Activated CD4-positive, alpha-beta memory T cell treated with anti-CD3 and anti-CD28 coated beads for 36 hours (primary cell): Measurements from ENCODE around the gene LPXN. TPM values are rescaled to one million over a fixed set of nuclear protein-coding genes. Genes with fewer than 3 reads are reported as not detected.

ENCODE experiments used
- CTCF ChIA-PET: fragments of 350-600 bp; sonication (Branson Sonifier 250); formaldehyde crosslinking; loops from one replicate; lab custom pipeline; 2021; ENCODE audit warnings: antibody characterized with exemption, inconsistent platforms; lab: Charles Lee
- POLR2A ChIA-PET: fragments of 350-600 bp; sonication (Branson Sonifier 250); formaldehyde crosslinking; loops from one replicate; lab custom pipeline; 2021; ENCODE audit warnings: antibody characterized with exemption; lab: Charles Lee
- DNase-seq: peaks from one replicate; pipeline ENCODE4 v3.0.0-alpha.2; 2020
- H3K27ac Mint-ChIP-seq: one replicate; pipeline ENCODE4 v1.8.0; 2021; ENCODE audit warnings: mixed read lengths
- H3K27me3 Mint-ChIP-seq: one replicate; pipeline ENCODE4 v1.8.0; 2021; ENCODE audit warnings: mixed read lengths
- H3K36me3 Mint-ChIP-seq: one replicate; pipeline ENCODE4 v1.8.0; 2021; ENCODE audit warnings: mixed read lengths
- H3K4me1 Mint-ChIP-seq: one replicate; pipeline ENCODE4 v1.8.0; 2021; ENCODE audit warnings: low read depth, mixed read lengths
- H3K4me3 Mint-ChIP-seq: one replicate; pipeline ENCODE4 v1.8.0; 2021; ENCODE audit warnings: mild to moderate bottlenecking, mixed read lengths
- H3K9me3 Mint-ChIP-seq: one replicate; pipeline ENCODE4 v1.8.0; 2021; ENCODE audit warnings: mixed read lengths
- intact Hi-C: fragments of 100-400 bp; cut with micrococcal nuclease; formaldehyde crosslinking; loops from one replicate; pipeline ENCODE4 v1.15.1; 2023
- total RNA-seq, 2 experiments: library from RNA; stranded (reverse); gene quantifications; one replicate each; pipeline ENCODE4 v1.2.3, GENCODE V29; 2021

LPXN gene
- total RNA-seq, 2 experiments from 2014 or later: 108 TPM

DNA sequence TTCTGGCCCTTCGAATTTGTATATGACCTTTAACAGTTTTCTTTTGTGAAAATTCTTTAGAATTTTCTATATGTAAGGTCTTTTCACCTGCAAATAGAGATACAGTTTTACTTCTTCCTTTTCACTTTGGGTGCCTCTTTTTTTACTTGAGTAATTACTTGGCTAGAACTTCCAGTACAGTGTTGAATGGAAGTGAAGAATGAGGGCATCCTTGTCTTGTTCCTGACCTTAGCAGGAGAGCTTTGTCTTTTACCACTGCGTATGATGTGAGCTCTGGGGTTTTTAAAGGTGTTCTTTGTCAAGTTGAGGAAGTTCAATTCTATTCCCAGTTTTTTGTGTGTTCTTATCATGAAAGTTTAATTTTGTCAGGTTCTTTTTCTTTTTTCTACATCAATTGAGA lies 24.9 kb upstream of the LPXN start:
- H3K9me3 Mint-ChIP-seq: no peaks in the 10 kb centered on the region
- H3K27me3 Mint-ChIP-seq: no peaks in the 10 kb centered on the region
- intact Hi-C loops: no loop called here
- DNase-seq: no peak
- H3K27ac Mint-ChIP-seq: no peak overlapping the region
- peaks cover 20% of the 10 kb centered on the region for H3K36me3 Mint-ChIP-seq
- no peak overlapping the region for H3K4me3 Mint-ChIP-seq
- CTCF ChIA-PET: interaction anchor here (1.1 to 4.2 kb wide), 3 partner anchors 29 to 54 kb away, joined by 3 to 26 read pairs (median 22); no protein-coding TSS in a partner anchor
- peaks cover 90% of the 10 kb centered on the region for H3K4me1 Mint-ChIP-seq
- POLR2A ChIA-PET: no interaction called here

GRCh38 chr11:58597486-58598144 lies 22.0 kb upstream of the LPXN start:
- H3K9me3 Mint-ChIP-seq: no peaks in the 10 kb centered on the region
- POLR2A ChIA-PET: interaction anchor here (1.0 to 3.1 kb wide), 4 partner anchors 9 to 25 kb away, joined by 5 to 20 read pairs (median 12); partner anchors contain the start of genes LPXN and ZFP91
- peak overlapping the region; percentile 76 for H3K27ac Mint-ChIP-seq
- CTCF ChIA-PET: interaction anchor here (0.6 to 4.2 kb wide), 8 partner anchors 17 to 561 kb away, joined by 3 to 26 read pairs (median 4); partner anchors contain the start of gene LPXN
- peaks cover 89% of the 10 kb centered on the region for H3K4me1 Mint-ChIP-seq
- H3K27me3 Mint-ChIP-seq: no peaks in the 10 kb centered on the region
- H3K36me3 Mint-ChIP-seq: peaks cover 22% of the 10 kb centered on the region
- no peak overlapping the region for H3K4me3 Mint-ChIP-seq
- no peak for DNase-seq
- intact Hi-C loops: loop anchor here (1.0 to 2.0 kb wide), 6 partner anchors 9 to 73 kb away; no protein-coding TSS in a partner anchor

- Mint-ChIP-seq H3K27me3 (no peaks in the 10 kb centered on the region), H3K9me3 (no peaks in the 10 kb centered on the region), H3K4me1 (peaks cover 89% of the 10 kb centered on the region), H3K27ac (no peak overlapping the region), H3K36me3 (peaks cover 23% of the 10 kb centered on the region), H3K4me3 (no peak overlapping the region)
- DNase-seq: no peak
- intact Hi-C loops: loop anchor here (1.0 to 2.0 kb wide), 5 partner anchors 10 to 72 kb away; no protein-coding TSS in a partner anchor
- POLR2A ChIA-PET: interaction anchor here (1.6 to 3.1 kb wide), 3 partner anchors 17 to 24 kb away, joined by 6 to 20 read pairs (median 17); partner anchors contain the start of genes LPXN and ZFP91
- CTCF ChIA-PET: interaction anchor here (1.3 to 4.2 kb wide), 2 partner anchors 24 to 28 kb away, joined by 3 to 26 read pairs; no protein-coding TSS in a partner anchor
Measured at GRCh38 chr11:58596621-58597020, 21.0 kb upstream of the LPXN start.

- H3K36me3 Mint-ChIP-seq: peaks cover 28% of the 10 kb centered on the region
- ChIA-PET POLR2A (no interaction called here), CTCF (interaction anchor here (0.8 to 1.1 kb wide), 2 partner anchors 12 to 58 kb away, joined by 4 to 5 read pairs; no protein-coding TSS in a partner anchor)
- intact Hi-C loops: no loop called here
- no peak overlapping the region for H3K4me3 Mint-ChIP-seq
- H3K27me3 Mint-ChIP-seq: no peaks in the 10 kb centered on the region
- H3K27ac Mint-ChIP-seq: no peak overlapping the region
- no peaks in the 10 kb centered on the region for H3K9me3 Mint-ChIP-seq
- peaks cover 82% of the 10 kb centered on the region for H3K4me1 Mint-ChIP-seq
- DNase-seq: no peak
Measured at GRCh38 chr11:58594826-58595225, 19.2 kb upstream of the LPXN start.

DNA sequence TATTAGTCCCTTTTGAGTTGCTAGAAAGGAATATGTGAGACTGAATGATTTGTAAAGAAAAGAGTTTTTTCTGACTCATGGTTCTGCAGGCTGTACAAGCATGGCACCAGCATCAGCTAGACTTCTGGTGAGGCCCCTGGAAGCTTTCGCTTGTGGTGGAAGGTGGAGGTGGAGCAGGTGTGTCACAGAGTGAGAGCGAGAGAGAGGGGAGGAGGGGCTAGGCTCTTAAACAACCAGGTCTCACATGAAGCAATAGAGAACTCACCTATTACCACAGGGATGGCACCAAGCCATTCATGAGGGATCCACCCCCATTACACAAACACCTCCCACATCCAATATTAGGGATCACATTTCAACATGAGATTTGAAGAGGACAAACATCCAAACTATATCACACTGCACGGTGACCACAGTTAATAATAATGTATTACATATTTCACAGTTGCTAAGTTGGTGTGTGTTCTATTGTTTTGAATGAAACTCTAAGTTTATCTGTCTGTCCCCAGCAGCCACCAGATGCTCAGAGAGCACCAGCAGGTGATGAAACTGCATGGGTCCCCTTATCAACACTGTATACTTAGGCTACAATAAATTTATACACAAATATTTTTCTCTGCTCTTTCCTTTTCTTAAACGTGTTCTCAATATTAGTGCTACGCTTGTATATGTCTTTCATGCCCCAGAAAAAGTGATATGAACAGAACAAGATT lies 17.3 kb upstream of the LPXN start:
- POLR2A ChIA-PET: interaction anchor here (0.7 kb wide), 1 partner anchor 54 kb away, joined by 3 read pairs; no protein-coding TSS in a partner anchor
- H3K27ac Mint-ChIP-seq: peak overlapping the region; percentile 45
- no peaks in the 10 kb centered on the region for H3K9me3 Mint-ChIP-seq
- CTCF ChIA-PET: interaction anchor here (1.0 kb wide), 2 partner anchors 18 to 25 kb away, joined by 3 to 6 read pairs; no protein-coding TSS in a partner anchor
- H3K36me3 Mint-ChIP-seq: peaks cover 29% of the 10 kb centered on the region
- peak; percentile 76 for DNase-seq
- H3K4me3 Mint-ChIP-seq: no peak overlapping the region
- H3K4me1 Mint-ChIP-seq: peaks cover 73% of the 10 kb centered on the region
- intact Hi-C loops: loop anchor here (1.0 kb wide), 1 partner anchor 13 kb away; no protein-coding TSS in a partner anchor
- H3K27me3 Mint-ChIP-seq: no peaks in the 10 kb centered on the region

- Mint-ChIP-seq H3K4me1 (peaks cover 69% of the 10 kb centered on the region), H3K27ac (peak overlapping the region; percentile 42), H3K36me3 (peaks cover 32% of the 10 kb centered on the region), H3K4me3 (no peak overlapping the region), H3K27me3 (no peaks in the 10 kb centered on the region), H3K9me3 (no peaks in the 10 kb centered on the region)
- intact Hi-C loops: loop anchor here (1.0 kb wide), 1 partner anchor 11 kb away; no protein-coding TSS in a partner anchor
- POLR2A ChIA-PET: interaction anchor here (0.6 kb wide), 1 partner anchor 240 kb away, joined by 3 read pairs; no protein-coding TSS in a partner anchor
- CTCF ChIA-PET: interaction anchor here (1.0 kb wide), 1 partner anchor 24 kb away, joined by 6 read pairs; no protein-coding TSS in a partner anchor
- no peak for DNase-seq
Measured at GRCh38 chr11:58591659-58592058, 16.0 kb upstream of the LPXN start.

DNA sequence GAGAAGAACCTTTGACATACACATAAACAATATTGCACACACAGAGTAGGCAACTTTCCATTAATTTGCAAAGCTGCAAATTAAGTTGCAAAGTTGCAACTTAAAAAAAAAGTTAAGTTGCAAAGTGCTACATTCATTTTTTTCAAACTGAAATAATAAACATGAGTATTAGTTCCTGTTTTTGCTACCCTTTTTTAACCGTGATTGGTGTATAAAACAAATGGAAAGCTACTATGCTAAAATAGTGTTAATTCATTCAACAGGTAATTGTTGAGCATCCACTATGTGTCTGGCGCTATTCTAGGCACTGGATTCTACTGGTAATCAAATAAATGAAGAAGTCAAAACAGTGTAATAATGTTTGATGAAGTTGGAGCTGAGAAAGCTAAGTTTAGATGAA lies 11.3 kb upstream of the LPXN start:
- H3K36me3 Mint-ChIP-seq: peaks cover 24% of the 10 kb centered on the region
- H3K27ac Mint-ChIP-seq: no peak overlapping the region
- CTCF ChIA-PET: interaction anchor here (1.0 kb wide), 1 partner anchor 43 kb away, joined by 4 read pairs; no protein-coding TSS in a partner anchor

GRCh38 chr11:58582437-58582836 lies 6.8 kb upstream of the LPXN start:
- CTCF ChIA-PET: interaction anchor here (1.0 to 3.2 kb wide), 3 partner anchors 14 to 47 kb away, joined by 4 to 11 read pairs (median 10); no protein-coding TSS in a partner anchor
- POLR2A ChIA-PET: no interaction called here
- intact Hi-C loops: no loop called here
- no peaks in the 10 kb centered on the region for H3K27me3 Mint-ChIP-seq
- H3K4me3 Mint-ChIP-seq: no peak overlapping the region
- H3K27ac Mint-ChIP-seq: no peak overlapping the region
- no peaks in the 10 kb centered on the region for H3K9me3 Mint-ChIP-seq
- no peak for DNase-seq
- H3K4me1 Mint-ChIP-seq: peaks cover 47% of the 10 kb centered on the region
- H3K36me3 Mint-ChIP-seq: peaks cover 40% of the 10 kb centered on the region

More for the DNA sequence above, 11.3 kb upstream of the LPXN start:
- Mint-ChIP-seq H3K27me3 (no peaks in the 10 kb centered on the region), H3K4me3 (no peak overlapping the region), H3K4me1 (peaks cover 55% of the 10 kb centered on the region), H3K9me3 (no peaks in the 10 kb centered on the region)
- POLR2A ChIA-PET: no interaction called here
- intact Hi-C loops: no loop called here
- DNase-seq: no peak

GRCh38 chr11:58580311-58580710 lies 4.7 kb upstream of the LPXN start:
- peaks cover 46% of the 10 kb centered on the region for H3K4me1 Mint-ChIP-seq
- H3K27me3 Mint-ChIP-seq: no peaks in the 10 kb centered on the region
- intact Hi-C loops: loop anchor here (1.0 to 2.0 kb wide), 3 partner anchors 12 to 32 kb away; no protein-coding TSS in a partner anchor
- ChIA-PET CTCF (interaction anchor here (0.7 to 2.3 kb wide), 4 partner anchors 12 to 53 kb away, joined by 3 to 12 read pairs (median 4); no protein-coding TSS in a partner anchor), POLR2A (interaction anchor here (1.5 to 2.4 kb wide), 2 partner anchors 12 to 17 kb away, joined by 5 to 17 read pairs; no protein-coding TSS in a partner anchor)
- peak overlapping the region; percentile 87 for H3K4me3 Mint-ChIP-seq
- H3K36me3 Mint-ChIP-seq: peaks cover 28% of the 10 kb centered on the region
- H3K9me3 Mint-ChIP-seq: no peaks in the 10 kb centered on the region
- no peak for DNase-seq
- peak overlapping the region; percentile 100 for H3K27ac Mint-ChIP-seq

DNA sequence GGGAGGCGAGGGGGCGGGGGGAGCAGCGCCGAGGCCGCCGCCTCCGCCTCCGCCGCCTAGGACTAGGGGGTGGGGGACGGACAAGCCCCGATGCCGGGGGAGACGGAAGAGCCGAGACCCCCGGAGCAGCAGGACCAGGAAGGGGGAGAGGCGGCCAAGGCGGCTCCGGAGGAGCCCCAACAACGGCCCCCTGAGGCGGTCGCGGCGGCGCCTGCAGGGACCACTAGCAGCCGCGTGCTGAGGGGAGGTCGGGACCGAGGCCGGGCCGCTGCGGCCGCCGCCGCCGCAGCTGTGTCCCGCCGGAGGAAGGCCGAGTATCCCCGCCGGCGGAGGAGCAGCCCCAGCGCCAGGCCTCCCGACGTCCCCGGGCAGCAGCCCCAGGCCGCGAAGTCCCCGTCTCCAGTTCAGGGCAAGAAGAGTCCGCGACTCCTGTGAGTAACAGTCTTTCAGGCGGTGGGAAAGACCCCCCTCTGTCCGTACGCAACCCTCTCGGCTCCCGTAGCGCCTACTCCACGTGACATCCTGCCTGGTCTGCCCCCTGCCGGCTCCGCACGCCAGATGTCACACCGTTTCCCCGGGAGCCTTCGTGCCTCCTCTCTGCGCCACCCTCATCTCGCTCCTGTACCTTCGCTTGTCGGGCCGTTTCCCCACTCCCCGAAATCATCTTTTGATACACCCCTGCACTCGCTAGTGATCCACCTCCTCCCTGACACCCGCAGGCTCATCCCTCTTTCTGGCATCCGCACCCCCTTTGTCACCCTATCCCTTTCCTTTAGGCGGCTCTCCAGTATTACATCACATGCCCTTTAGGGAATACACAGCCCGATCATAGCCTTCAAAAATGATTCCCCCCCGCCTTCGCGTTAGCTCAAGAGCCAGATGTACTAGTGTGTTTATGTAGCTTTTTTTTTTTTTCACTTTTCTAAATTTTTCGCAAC lies 3.8 kb upstream of the LPXN start:
- DNase-seq: peak; percentile 95
- ChIA-PET POLR2A (interaction anchor here (0.6 to 2.4 kb wide), 5 partner anchors 11 to 1110 kb away, joined by 3 to 17 read pairs (median 5); no protein-coding TSS in a partner anchor), CTCF (interaction anchor here (0.6 to 2.3 kb wide), 4 partner anchors 11 to 838 kb away, joined by 3 to 12 read pairs (median 3); partner anchors contain the start of gene SELENOH)
- Mint-ChIP-seq H3K4me3 (peak overlapping the region; percentile 87), H3K27ac (peak overlapping the region; percentile 100), H3K36me3 (peaks cover 34% of the 10 kb centered on the region), H3K4me1 (peaks cover 46% of the 10 kb centered on the region), H3K9me3 (no peaks in the 10 kb centered on the region), H3K27me3 (no peaks in the 10 kb centered on the region)
- intact Hi-C loops: loop anchor here (1.0 to 5.0 kb wide), 12 partner anchors 13 to 1252 kb away; partner anchors contain the start of genes FAM111A, OSBP, PATL1 and TIMM10
